Forelimb muscle (tissue), 1 donor: Measurements from ENCODE around the gene ULK4. TPM values are rescaled to one million over a fixed set of nuclear protein-coding genes. Genes with fewer than 3 reads are reported as not detected.
"Not testable (repeated sequence)": the region's sequence is repeated elsewhere in the genome, so short reads cannot be mapped to it uniquely, and the experiment has no call there.

ENCODE experiments used
- DNase-seq: peaks from one replicate; pipeline ENCODE4 v3.0.0-alpha.2; 2013; ENCODE audit warnings: low read depth
- polyA plus RNA-seq: library from polyadenylated mRNA; unstranded; fragments of 120-200 nt; gene quantifications from one replicate; pipeline ENCODE4 v1.2.1, GENCODE V29; 2013; ENCODE audit not compliant: insufficient read length

Gene ULK4
- polyA plus RNA-seq, 1 donor = 2.4 TPM

GRCh38 chr3:41960826-41961750, 815 bp downstream of the ULK4 start:
- no peak for DNase-seq

GRCh38 chr3:41956574-41956973, 5.3 kb downstream of the ULK4 start:
- DNase-seq = no peak

GRCh38 chr3:41955192-41955591, 6.7 kb downstream of the ULK4 start:
- no peak for DNase-seq

GRCh38 chr3:41943311-41943843, 18.5 kb downstream of the ULK4 start:
- no peak for DNase-seq

GRCh38 chr3:41940393-41940792, 21.5 kb downstream of the ULK4 start:
- DNase-seq = no peak

GRCh38 chr3:41936384-41936783, 25.5 kb downstream of the ULK4 start:
- DNase-seq = no peak

- DNase-seq = peak; percentile 11
Observed at GRCh38 chr3:41933154-41933676, 28.7 kb downstream of the ULK4 start.

GRCh38 chr3:41932464-41932863, 29.4 kb downstream of the ULK4 start:
- DNase-seq = no peak

GRCh38 chr3:41920406-41920965, 41.4 kb downstream of the ULK4 start:
- no peak for DNase-seq

- no peak for DNase-seq
Observed at GRCh38 chr3:41915353-41915752, 46.5 kb downstream of the ULK4 start.

- no peak for DNase-seq
Observed at GRCh38 chr3:41912280-41912679, 49.6 kb downstream of the ULK4 start.

- DNase-seq = no peak
Observed at GRCh38 chr3:41907330-41908073, 54.4 kb downstream of the ULK4 start.

GRCh38 chr3:41900265-41900664, 61.6 kb downstream of the ULK4 start:
- no peak for DNase-seq

- DNase-seq = no peak
Observed at GRCh38 chr3:41898631-41899030, 63.3 kb downstream of the ULK4 start.

GRCh38 chr3:41893977-41894376, 67.9 kb downstream of the ULK4 start:
- DNase-seq = peak; percentile 22

- DNase-seq = no peak
Observed at GRCh38 chr3:41888368-41889076, 73.4 kb downstream of the ULK4 start.

- DNase-seq = peak; percentile 6
Observed at GRCh38 chr3:41882956-41883355, 78.9 kb downstream of the ULK4 start.

- DNase-seq = peak; percentile 36
Observed at GRCh38 chr3:41881233-41881821, 80.6 kb downstream of the ULK4 start.

- no peak for DNase-seq
Observed at GRCh38 chr3:41880387-41880786, 81.5 kb downstream of the ULK4 start.

- not testable (repeated sequence) for DNase-seq
Observed at GRCh38 chr3:41877741-41878140, 84.2 kb downstream of the ULK4 start.

GRCh38 chr3:41874022-41874421, 87.9 kb downstream of the ULK4 start:
- DNase-seq = no peak
